Body of pancreas (tissue), 4 donors: ENCODE measurements around the gene RFFL.

ENCODE experiments used
- POLR2A ChIP-seq, 3 donors: fragments of 450-650 bp; IDR thresholded peaks; one replicate each; pipeline ENCODE4 v1.6.1; 2016; ENCODE audit warnings: antibody characterized with exemption in 3 of 3, mild to moderate bottlenecking in 2 of 3
- TF ChIP-seq, protein P1 (sequence below), 7 experiments: fragments of 450-650 bp in 4 of 7; fragments of 200-600 bp in 3 of 7; sonication (generic) in 3 of 7; IDR thresholded peaks; one replicate each; pipeline ENCODE4 v1.5.1; 2016 to 2019; ENCODE audit warnings: antibody characterized with exemption in 7 of 7

DNA sequence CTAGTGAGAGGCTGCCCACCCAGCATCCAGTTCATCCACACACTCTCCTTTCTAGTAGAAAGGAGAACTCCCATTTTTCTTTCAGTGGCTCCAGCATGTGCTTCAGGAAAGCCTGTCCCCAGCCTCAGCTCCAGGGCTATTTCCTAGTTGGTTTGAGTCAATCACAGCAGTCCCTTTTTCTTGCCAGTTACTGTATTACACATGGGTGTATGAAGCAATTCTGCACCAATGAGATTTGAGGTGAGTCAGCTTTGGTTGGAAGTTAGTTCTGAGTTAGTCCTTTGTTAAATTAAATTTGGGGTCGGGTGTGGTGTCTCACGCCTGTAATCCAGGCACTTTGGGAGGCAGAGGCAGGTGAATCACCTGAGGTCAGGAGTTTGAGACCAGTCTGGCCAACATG lies 31.4 kb upstream of the RFFL start:
- TF ChIP-seq, protein P1, sequence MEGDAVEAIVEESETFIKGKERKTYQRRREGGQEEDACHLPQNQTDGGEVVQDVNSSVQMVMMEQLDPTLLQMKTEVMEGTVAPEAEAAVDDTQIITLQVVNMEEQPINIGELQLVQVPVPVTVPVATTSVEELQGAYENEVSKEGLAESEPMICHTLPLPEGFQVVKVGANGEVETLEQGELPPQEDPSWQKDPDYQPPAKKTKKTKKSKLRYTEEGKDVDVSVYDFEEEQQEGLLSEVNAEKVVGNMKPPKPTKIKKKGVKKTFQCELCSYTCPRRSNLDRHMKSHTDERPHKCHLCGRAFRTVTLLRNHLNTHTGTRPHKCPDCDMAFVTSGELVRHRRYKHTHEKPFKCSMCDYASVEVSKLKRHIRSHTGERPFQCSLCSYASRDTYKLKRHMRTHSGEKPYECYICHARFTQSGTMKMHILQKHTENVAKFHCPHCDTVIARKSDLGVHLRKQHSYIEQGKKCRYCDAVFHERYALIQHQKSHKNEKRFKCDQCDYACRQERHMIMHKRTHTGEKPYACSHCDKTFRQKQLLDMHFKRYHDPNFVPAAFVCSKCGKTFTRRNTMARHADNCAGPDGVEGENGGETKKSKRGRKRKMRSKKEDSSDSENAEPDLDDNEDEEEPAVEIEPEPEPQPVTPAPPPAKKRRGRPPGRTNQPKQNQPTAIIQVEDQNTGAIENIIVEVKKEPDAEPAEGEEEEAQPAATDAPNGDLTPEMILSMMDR (IDR thresholded peaks at IDR 0.05) = no peak
- no peak for TF ChIP-seq POLR2A (IDR thresholded peaks at IDR 0.05)
